Lower leg skin (tissue), 3 donors: ENCODE results near the gene CD101.

ENCODE experiments used
- POLR2A ChIP-seq, 2 donors: fragments of 450-650 bp; IDR thresholded peaks; one replicate each; pipeline ENCODE4 v1.6.1; 2016 to 2017; ENCODE audit warnings: antibody characterized with exemption in 2 of 2, mild to moderate bottlenecking in 1 of 2, moderate library complexity in 1 of 2
- TF ChIP-seq, protein P1 (sequence below), 3 donors: fragments of 450-650 bp; IDR thresholded peaks; one replicate each; pipeline ENCODE4 v1.5.1; 2016; ENCODE audit warnings: antibody characterized with exemption in 3 of 3, mild to moderate bottlenecking in 3 of 3, moderate library complexity in 2 of 3

DNA sequence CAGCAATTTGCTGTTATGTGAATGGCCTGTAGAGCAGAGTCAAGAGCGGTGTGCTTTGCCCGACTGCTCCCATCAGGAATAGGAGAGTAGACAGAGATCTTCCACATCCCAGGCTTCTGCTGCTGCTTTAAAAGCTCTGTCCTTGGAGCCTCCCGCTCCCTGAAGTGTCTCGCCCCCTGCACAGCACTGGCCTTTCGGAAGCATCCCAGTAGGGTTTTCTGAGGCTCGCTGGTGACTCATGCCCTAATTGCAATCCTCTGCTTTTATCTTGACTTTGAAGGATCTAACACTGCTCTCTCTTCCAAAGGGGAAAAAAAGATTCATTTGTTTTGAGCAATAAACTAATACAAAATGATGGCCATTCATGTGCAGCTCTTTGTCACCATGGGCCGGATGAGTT, 13.3 kb upstream of the CD101 start:
- TF ChIP-seq, protein P1, sequence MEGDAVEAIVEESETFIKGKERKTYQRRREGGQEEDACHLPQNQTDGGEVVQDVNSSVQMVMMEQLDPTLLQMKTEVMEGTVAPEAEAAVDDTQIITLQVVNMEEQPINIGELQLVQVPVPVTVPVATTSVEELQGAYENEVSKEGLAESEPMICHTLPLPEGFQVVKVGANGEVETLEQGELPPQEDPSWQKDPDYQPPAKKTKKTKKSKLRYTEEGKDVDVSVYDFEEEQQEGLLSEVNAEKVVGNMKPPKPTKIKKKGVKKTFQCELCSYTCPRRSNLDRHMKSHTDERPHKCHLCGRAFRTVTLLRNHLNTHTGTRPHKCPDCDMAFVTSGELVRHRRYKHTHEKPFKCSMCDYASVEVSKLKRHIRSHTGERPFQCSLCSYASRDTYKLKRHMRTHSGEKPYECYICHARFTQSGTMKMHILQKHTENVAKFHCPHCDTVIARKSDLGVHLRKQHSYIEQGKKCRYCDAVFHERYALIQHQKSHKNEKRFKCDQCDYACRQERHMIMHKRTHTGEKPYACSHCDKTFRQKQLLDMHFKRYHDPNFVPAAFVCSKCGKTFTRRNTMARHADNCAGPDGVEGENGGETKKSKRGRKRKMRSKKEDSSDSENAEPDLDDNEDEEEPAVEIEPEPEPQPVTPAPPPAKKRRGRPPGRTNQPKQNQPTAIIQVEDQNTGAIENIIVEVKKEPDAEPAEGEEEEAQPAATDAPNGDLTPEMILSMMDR (IDR thresholded peaks at IDR 0.05) = no peak
- TF ChIP-seq POLR2A (IDR thresholded peaks at IDR 0.05) = no peak
